Measurements from ENCODE around the gene EPC2.
"Not testable (repeated sequence)": the region's sequence is repeated elsewhere in the genome, so short reads cannot be mapped to it uniquely, and the experiment has no call there.

EPC2 gene

DNA sequence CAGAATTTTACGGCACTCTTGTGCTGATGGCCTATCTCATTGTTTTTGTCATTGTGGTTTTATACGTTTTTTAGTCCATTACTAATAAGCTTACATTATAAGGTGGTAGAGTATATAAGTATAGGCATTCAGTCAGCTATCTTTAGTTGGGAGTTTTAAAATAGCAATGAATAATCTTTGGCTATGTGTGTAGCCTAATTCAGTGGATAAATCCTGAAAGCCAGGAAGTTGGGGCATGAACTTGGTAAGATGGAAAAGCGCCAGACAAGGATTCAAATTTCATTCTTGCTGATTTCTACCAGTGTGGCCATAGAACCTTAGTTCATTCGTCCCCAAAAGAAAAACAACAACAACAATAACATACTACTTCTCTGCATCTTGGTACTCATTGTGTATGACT is 31.2 kb downstream of the EPC2 start:
- no peak for DNase-seq

DNA sequence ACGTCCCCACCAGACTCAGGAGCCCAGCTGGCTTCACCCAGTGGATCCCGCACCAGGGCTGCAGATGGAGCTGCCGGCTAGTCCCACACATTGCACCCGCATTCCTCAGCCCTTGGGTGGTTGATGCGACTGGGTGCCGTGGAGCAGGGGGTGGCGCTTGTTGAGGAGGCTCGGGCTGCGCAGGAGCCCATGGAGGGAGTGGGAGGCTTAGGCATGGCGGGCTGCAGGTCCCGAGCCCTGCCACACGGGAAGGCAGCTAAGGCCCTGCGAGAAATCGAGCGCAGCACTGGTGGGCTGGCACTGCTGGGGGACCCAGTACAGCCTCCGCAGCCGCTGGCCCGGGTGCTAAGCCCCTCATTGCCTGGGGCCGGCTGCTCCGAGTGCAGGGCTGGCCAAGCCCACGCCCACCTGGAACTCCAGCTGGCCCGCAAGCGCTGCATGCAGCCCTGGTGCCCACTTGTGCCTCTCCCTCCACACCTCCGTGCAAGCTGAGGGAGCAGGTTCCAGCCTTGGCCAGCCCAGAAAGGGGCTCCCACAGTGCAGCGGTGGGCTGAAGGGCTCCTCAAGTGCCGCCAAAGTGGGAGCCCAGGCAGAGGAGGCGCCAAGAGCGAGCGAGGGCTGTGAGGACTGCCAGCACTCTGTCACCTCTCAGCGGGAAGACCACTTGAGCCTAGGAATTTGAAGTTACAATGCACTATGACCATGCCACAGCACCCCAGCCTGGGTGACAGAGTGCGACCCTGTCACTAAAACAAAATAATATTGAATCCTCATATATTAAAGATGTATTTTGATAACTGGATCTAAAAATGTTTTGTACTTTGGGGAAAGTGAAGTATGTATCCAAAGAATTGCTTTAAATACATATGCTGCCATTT is 34.0 kb downstream of the EPC2 start:
- DNase-seq: not testable (repeated sequence)

DNA sequence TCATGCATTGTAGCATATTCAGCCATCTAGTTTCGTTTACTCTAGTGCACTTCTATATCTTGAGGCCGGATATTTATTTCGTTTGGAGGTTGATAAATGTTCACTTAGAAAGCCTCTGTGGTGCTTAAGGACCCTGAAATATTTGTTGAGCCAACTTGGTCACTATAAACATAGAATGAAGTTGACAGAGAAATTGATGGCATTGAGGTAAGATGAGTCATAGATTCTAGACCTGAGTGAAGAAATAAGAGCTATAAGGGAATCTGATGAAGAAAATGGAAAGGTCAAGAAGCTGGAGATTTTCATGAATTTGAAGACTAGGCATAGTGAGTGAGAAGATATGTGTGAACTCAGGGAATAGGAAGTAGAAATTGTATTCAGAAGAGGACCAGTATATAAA is 35.9 kb downstream of the EPC2 start:
- DNase-seq: no peak

- no peak for DNase-seq
Measured at GRCh38 chr2:148681443-148681842, 36.9 kb downstream of the EPC2 start.

DNA sequence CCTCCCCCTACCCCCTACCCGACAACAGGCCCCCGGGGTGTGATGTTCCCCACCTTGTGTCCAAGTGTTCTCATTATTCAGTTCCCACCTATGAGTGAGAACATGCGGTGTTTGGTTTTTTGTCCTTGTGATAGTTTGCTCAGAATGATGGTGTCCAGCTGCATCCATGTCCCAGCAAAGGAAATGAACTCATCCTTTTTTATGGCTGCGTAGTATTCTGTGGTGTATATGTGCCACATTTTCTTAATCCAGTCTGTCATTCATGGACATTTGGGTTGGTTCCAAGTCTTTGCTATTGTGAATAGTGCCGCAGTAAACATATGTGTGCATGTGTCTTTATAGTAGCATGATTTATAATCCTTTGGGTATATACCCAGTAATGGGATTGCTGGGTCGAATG is 37.3 kb downstream of the EPC2 start:
- not testable (repeated sequence) for DNase-seq

- no peak for DNase-seq
Measured at GRCh38 chr2:148684507-148684906, 40.0 kb downstream of the EPC2 start.

- no peak for DNase-seq
Measured at GRCh38 chr2:148687543-148687942, 43.0 kb downstream of the EPC2 start.

DNA sequence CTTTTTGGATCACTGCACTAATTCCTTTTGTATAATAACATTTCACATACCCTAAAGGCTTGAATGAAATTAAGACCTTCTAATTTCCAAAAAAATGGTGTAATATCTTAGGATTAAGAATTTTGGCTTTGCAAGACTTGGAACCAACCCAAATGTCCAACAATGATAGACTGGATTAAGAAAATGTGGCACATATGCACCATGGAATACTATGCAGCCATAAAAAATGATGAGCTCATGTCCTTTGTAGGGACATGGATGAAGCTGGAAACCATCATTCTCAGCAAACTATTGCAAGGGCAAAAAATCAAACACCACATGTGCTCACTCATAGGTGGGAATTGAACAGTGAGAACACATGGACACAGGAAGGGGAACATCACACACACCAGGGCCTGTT is 43.5 kb downstream of the EPC2 start:
- DNase-seq: not testable (repeated sequence)

- DNase-seq: no peak
Measured at GRCh38 chr2:148696985-148697384, 52.4 kb downstream of the EPC2 start.

- DNase-seq: no peak
Measured at GRCh38 chr2:148699830-148700229, 55.3 kb downstream of the EPC2 start.

- no peak for DNase-seq
Measured at GRCh38 chr2:148701039-148701438, 56.5 kb downstream of the EPC2 start.

DNA sequence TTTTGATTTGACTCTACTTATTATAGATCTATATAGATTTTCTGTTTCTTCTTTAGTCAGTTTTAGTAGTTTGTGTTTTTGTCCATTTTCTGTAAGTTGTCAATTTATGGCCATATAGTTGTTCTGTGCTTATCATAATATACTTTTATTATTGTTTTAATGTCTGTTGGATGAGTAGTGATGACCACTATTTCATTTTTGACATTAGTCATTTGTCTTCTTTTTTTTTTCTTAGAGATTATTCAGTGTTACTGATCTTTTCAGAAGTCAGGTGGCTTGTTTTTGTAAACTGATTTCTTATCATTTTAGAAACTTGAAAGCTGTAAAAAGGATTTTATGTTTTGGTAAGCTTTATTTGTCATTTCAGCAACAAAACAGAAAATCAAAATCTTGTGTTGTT is 57.3 kb downstream of the EPC2 start:
- DNase-seq: no peak

DNA sequence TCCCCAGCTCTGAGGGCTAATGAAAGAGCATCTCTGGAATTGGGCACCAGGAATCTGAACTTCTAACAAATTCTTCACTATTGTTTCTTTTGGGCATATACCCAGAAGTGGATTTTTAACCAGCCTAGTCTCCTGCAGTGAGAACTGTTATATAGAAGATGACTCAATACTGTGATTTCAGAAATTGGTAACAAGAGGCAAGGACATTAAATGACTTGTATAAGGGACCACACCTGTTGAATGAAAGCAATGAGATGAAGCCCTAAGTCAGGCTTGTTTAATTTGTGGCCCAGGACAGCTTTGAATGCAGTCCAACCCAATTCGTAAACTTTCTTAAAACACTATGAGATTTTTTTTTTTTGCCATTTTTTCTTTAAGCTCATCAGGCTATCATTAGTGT is 57.9 kb downstream of the EPC2 start:
- DNase-seq: no peak

- DNase-seq: no peak
Measured at GRCh38 chr2:148704247-148704646, 59.7 kb downstream of the EPC2 start.

DNA sequence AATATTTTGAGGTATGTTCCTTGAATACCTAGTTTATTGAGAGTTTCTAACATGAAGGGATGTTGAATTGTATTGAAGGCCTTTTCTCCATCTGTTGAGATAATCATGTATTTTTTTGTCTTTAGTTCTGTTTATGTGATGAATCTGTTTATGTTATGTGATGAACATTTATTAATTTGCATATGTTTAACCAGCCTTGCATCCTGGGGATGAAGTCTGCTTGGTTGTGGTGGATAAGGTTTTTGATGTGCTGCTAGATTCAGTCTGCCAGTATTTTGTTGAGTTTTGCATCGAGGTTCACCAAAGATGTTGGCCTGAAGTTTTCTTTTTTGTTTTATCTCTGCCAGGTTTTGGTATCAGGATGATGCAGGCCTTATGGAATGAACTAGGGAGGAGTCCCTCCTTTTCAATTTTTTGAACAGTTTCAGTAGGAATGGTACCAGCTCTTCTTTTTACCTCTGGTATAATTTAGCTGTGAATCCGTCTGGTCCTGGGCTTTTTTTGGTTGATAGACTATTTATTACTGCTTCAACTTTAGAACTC is 71.9 kb downstream of the EPC2 start:
- no peak for DNase-seq

DNA sequence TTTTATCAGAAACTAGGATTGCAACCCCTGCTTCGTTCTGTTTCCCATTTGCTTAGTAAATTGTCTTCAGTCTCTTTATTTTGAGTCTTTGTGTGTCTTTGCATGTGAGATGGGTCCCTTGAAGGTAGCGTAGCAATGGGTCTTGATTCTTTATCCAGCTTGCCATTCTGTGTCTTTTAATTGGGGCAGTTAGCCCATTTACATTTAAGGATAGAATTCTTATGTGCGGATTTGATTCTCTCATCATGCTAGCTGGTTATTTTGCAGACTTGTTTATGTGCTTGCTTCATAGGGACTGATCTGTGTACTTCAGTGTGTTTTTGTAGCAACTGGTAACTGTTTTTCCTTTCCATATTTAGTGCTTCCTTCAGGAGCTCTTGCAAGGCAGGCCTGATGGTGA is 73.5 kb downstream of the EPC2 start:
- no peak for DNase-seq

GRCh38 chr2:148719195-148719749 is 74.7 kb downstream of the EPC2 start:
- no peak for DNase-seq

DNA sequence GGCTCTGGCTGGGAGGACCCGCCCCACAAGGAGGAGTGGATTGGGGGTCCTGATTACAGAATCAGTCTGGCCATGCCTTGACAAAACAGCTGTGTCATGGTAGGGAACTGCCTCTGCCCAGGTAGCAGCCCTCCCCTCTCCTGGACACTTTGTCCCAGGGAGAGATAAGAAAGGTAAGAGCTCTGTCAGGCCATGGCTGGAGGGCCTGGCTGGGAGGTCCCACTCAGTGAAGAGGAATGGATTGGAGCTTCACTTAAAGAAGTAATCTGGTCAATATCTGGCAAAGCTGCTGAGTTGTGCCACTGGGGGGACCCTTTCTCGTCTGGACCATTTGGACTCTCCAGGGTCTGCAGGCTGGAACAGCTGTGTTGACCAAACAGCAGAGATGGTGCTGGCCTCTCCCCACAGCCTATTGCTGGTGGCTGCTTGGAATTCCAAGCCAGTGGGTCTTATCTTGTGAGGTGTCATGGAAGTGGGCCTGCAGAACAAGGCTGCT is 75.4 kb downstream of the EPC2 start:
- DNase-seq: no peak

DNA sequence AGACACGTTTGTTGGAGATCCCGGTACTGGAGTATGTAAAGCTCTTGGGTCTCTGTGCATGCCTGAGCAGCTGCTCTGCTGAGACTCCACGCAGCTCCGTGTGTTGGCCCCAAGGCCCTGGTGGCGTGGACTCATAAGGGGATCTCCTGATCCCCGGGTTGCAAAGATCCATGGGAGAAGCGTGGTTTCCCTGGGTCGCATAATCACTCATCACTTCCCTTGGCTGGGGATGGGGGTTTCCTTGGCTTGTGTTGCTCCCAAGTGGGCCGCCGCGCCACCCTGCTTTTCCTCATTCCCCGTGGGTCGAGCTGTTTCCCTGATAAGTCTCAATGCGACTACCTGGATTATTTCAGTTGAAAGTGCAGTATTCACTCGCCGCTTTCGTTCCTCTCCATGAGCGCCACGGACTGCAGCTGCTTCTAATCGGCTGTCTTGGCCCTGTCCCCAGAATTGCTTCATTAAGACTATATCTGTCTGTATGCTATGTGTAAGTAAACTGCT is 76.0 kb downstream of the EPC2 start:
- no peak for DNase-seq

DNA sequence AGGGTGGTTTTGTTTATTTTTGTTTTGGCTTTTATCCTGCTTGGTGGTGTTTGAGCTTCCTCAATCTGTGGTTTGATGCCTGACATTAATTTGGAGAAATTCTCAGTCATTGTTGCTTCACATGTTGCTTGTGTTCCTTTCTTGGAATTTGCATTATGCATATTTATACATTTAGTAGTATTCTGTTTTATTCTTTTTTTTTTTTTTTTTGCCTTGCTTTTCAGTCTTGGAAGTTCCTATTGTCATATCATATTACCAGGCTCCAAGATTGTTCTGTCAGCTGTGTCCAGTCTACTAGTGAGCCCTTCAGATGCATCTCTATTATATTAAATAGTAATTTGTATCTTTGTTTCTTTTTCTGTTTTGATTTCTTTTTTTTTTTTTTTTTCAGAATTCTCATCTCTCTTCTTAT is 77.0 kb downstream of the EPC2 start:
- peak in 3 of 4 experiments; percentile 27 to 48 (median 45) for DNase-seq

DNA sequence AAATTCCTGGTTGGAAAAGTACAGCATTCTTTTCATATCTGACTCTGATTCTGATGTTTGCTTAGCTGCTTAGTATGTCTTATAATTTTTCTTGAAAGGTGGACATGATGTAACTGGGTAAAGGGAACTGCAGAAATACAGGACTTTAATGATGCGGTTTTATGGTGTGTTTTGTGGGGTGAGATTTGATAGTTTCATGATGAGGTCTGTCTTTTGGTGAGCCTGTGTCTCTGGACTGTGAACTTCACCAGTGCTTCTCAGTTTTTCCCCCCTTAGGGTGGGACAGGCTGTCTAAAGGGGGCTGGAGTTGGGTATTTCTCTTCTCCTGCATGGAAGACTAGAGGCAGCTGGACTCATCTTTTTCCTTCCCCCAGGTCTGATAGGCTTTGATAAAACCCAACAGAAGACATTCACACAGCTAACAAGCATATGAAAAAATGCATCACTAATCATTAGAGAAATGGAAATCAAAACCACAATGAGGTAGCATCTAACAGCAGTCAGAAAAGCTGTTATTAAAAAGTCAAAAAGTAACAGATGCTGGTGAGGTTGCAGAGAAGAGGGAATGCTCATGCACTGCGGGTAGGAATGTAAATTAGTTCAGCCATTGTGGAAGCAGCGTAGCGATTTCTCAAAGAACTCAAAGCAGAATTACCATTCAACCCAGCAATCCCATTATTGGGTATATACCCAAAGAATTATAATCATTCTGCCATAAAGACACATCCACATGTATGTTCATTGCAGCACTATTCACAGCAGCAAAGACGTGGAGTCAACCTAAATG is 77.6 kb downstream of the EPC2 start:
- DNase-seq: no peak

GRCh38 chr2:148725564-148725963 is 81.0 kb downstream of the EPC2 start:
- peak in 2 of 4 experiments; percentile 59 to 61 for DNase-seq

GRCh38 chr2:148726228-148726627 is 81.7 kb downstream of the EPC2 start:
- no peak for DNase-seq

Measured in suppressor macrophage (primary cell).